SK-N-SH treated with all-trans-retinoic acid at 6 μM for 48 hours (cell line): ENCODE data around the gene SPNS1.

Experiments
- ARNTL ChIP-seq: fragments of 450-650 bp; formaldehyde crosslinking; IDR thresholded peaks from 2 replicates; pipeline ENCODE4 v1.5.0; 2020; ENCODE audit warnings: low read depth, mild to moderate bottlenecking, moderate library complexity, borderline replicate concordance
- CSDC2 ChIP-seq: fragments of 250-450 bp; sonication (Bioruptor Pico); IDR thresholded peaks from 2 replicates; pipeline ENCODE4 v1.5.0; 2020; ENCODE audit warnings: mild to moderate bottlenecking, moderate library complexity
- ESRRG ChIP-seq: fragments of 250-450 bp; sonication (Bioruptor Pico); IDR thresholded peaks from 2 replicates; pipeline ENCODE4 v1.6.1; 2021; ENCODE audit warnings: mild to moderate bottlenecking
- PATZ1 ChIP-seq: fragments of 250-450 bp; sonication (Bioruptor Pico); IDR thresholded peaks from 2 replicates; pipeline ENCODE4 v1.8.0; 2020; ENCODE audit warnings: mild to moderate bottlenecking, moderate library complexity, borderline replicate concordance
- PPARA ChIP-seq: fragments of 250-450 bp; sonication (Bioruptor Pico); IDR thresholded peaks from 2 replicates; pipeline ENCODE4 v1.5.0; 2020; ENCODE audit warnings: mild to moderate bottlenecking, borderline replicate concordance
- RARB ChIP-seq: fragments of 250-450 bp; sonication (Bioruptor Pico); IDR thresholded peaks from 2 replicates; pipeline ENCODE4 v1.8.0; 2021; ENCODE audit warnings: mild to moderate bottlenecking, moderate library complexity
- SNAI2 ChIP-seq: fragments of 250-450 bp; sonication (Bioruptor Pico); IDR thresholded peaks from 2 replicates; pipeline ENCODE4 v1.5.0; 2020; ENCODE audit warnings: mild to moderate bottlenecking, moderate library complexity
- TOX ChIP-seq: fragments of 250-450 bp; sonication (Bioruptor Pico); IDR thresholded peaks from 2 replicates; pipeline ENCODE4 v1.8.0; 2021; ENCODE audit warnings: mild to moderate bottlenecking, moderate library complexity, borderline replicate concordance
- ZC3H10 ChIP-seq: fragments of 250-450 bp; sonication (Bioruptor Pico); IDR thresholded peaks from 2 replicates; pipeline ENCODE4 v1.5.1; 2021; ENCODE audit warnings: mild to moderate bottlenecking, moderate library complexity
- ZFP3 ChIP-seq: fragments of 250-450 bp; sonication (Bioruptor Pico); IDR thresholded peaks from 2 replicates; pipeline ENCODE4 v1.5.0; 2020; ENCODE audit warnings: mild to moderate bottlenecking, moderate library complexity
- ZFP30 ChIP-seq: fragments of 450-650 bp; formaldehyde crosslinking; IDR thresholded peaks from 2 replicates; pipeline ENCODE4 v1.5.0; 2022; ENCODE audit warnings: mild to moderate bottlenecking, moderate library complexity
- ZNF565 ChIP-seq: fragments of 450-650 bp; formaldehyde crosslinking; conservative IDR thresholded peaks from 2 replicates; pipeline ENCODE4 v1.5.0; 2020; ENCODE audit warnings: low read depth, mild to moderate bottlenecking, moderate library complexity
- ZNF8 ChIP-seq: fragments of 450-650 bp; formaldehyde crosslinking; IDR thresholded peaks from 2 replicates; pipeline ENCODE4 v1.5.0; 2020; ENCODE audit warnings: mild to moderate bottlenecking, moderate library complexity
- TF ChIP-seq, protein P1 (sequence below): fragments of 250-450 bp; sonication (Bioruptor Pico); IDR thresholded peaks from 2 replicates; pipeline ENCODE4 v1.8.0; 2021; ENCODE audit warnings: low read depth, mild to moderate bottlenecking, moderate library complexity, borderline replicate concordance

DNA sequence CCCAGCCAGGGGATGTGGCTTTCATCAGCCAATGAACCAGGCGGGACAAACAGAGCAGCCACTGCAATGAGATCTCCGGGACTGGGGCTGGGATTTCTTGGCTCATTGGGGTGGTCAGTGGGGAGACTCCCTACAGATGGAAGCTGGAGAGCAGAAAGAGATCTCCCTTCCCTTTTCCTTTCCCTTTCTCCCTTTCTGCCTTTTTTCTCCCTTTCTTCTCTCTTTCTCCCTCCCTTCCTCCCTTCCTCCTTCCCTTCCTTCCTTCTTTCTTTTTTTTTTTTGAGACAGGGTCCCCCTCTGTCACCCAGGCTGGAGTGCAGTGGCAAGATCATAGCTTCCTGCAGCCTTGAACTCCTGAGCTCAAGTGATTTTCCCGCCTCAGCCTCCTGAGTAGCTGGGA lies 24.3 kb downstream of the SPNS1 start:
- no peak for TF ChIP-seq PATZ1
- no peak for TF ChIP-seq ZNF565 (CRISPR knock-in tag)
- TF ChIP-seq ZNF8 (CRISPR knock-in tag), result no peak
- TF ChIP-seq ZFP30 (CRISPR knock-in tag), result no peak
- TF ChIP-seq ARNTL (CRISPR knock-in tag), result no peak
- no peak for TF ChIP-seq ESRRG (CRISPR knock-in tag)
- TF ChIP-seq, protein P1, sequence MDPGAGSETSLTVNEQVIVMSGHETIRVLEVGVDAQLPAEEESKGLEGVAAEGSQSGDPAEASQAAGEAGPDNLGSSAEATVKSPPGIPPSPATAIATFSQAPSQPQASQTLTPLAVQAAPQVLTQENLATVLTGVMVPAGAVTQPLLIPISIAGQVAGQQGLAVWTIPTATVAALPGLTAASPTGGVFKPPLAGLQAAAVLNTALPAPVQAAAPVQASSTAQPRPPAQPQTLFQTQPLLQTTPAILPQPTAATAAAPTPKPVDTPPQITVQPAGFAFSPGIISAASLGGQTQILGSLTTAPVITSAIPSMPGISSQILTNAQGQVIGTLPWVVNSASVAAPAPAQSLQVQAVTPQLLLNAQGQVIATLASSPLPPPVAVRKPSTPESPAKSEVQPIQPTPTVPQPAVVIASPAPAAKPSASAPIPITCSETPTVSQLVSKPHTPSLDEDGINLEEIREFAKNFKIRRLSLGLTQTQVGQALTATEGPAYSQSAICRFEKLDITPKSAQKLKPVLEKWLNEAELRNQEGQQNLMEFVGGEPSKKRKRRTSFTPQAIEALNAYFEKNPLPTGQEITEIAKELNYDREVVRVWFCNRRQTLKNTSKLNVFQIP (CRISPR knock-in tag), result no peak
- TF ChIP-seq RARB (CRISPR knock-in tag), result no peak
- TF ChIP-seq ZC3H10, result no peak
- TF ChIP-seq PPARA (CRISPR knock-in tag), result no peak
- no peak for TF ChIP-seq CSDC2 (CRISPR knock-in tag)
- no peak for TF ChIP-seq ZFP3 (CRISPR knock-in tag)
- no peak for TF ChIP-seq SNAI2
- TF ChIP-seq TOX (CRISPR knock-in tag), result no peak
